ENCODE data around the gene LSM12.
A peak's percentile ranks its signal among the peaks of the same experiment; 100 is the strongest.
"Not testable (repeated sequence)": the region's sequence is repeated elsewhere in the genome, so short reads cannot be mapped to it uniquely, and the experiment has no call there.

Gene LSM12

GRCh38 chr17:44063704-44064639 is 2.5 kb downstream of the LSM12 start:
- no peak for ATAC-seq (replicated peaks; ENCODE audit: extremely low read depth, poor library complexity, severe bottlenecking)
- DNase-seq (ENCODE audit: low spot score in 2 of 2): no peak
- H3K4me3 Mint-ChIP-seq: no peak overlapping the region
- H3K27ac Mint-ChIP-seq (ENCODE audit: low read depth): no peak overlapping the region
- peaks cover 45% of the 10 kb centered on the region for H3K4me1 Mint-ChIP-seq
- H3K27me3 Mint-ChIP-seq: no peaks in the 10 kb centered on the region
- H3K36me3 Mint-ChIP-seq (ENCODE audit: insufficient read depth): peaks cover 24% of the 10 kb centered on the region
- H3K9me3 Mint-ChIP-seq: no peaks in the 10 kb centered on the region

DNA sequence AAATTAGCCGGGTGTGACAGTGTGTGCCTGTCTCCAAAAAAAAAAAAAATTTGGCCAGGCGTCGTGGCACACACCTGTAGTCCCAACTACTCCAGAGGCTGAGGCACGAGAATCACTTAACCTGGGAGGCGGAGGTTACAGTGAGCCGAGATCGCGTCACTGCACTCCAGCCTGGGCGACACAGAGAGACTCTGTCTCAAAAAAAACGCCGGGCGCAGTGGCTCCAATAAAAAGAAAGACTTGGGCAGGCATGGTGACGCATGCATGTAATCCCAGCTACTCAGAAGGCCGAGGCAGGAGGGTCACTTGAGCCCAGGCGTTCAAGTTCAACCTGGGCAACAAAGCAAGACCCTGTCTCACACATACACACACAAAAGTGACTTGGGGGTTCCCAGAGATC is 3.6 kb downstream of the LSM12 start:
- H3K36me3 Mint-ChIP-seq (ENCODE audit: insufficient read depth): peaks cover 29% of the 10 kb centered on the region
- H3K27me3 Mint-ChIP-seq: no peaks in the 10 kb centered on the region
- no peak overlapping the region for H3K4me3 Mint-ChIP-seq
- DNase-seq (ENCODE audit: low spot score in 2 of 2): no peak
- H3K4me1 Mint-ChIP-seq: peaks cover 50% of the 10 kb centered on the region
- ATAC-seq (replicated peaks; ENCODE audit: extremely low read depth, poor library complexity, severe bottlenecking): no peak
- no peaks in the 10 kb centered on the region for H3K9me3 Mint-ChIP-seq
- H3K27ac Mint-ChIP-seq (ENCODE audit: low read depth): no peak overlapping the region

DNA sequence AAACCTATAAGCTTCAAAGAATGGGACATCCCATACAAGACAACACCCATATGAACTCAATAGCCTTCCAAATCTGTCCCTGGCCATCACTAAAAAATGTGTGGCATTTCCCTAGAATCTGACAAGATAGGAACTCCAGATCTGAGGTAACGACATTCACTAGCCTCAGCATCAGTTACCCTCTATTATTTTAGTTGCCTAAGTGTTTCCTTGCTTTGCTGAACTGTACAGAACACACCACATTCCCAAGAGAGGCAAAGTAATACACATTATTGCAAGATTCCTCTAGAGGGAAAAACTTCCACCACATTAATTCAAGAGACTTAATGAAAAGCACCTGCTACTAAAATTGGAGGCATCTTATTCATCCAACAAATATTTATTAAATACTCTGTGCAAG is 5.0 kb downstream of the LSM12 start:
- H3K27me3 Mint-ChIP-seq: no peaks in the 10 kb centered on the region
- no peaks in the 10 kb centered on the region for H3K9me3 Mint-ChIP-seq
- DNase-seq (ENCODE audit: low spot score in 2 of 2): no peak
- no peak overlapping the region for H3K27ac Mint-ChIP-seq (ENCODE audit: low read depth)
- no peak overlapping the region for H3K4me3 Mint-ChIP-seq
- H3K4me1 Mint-ChIP-seq: peaks cover 45% of the 10 kb centered on the region
- peaks cover 29% of the 10 kb centered on the region for H3K36me3 Mint-ChIP-seq (ENCODE audit: insufficient read depth)
- ATAC-seq (replicated peaks; ENCODE audit: extremely low read depth, poor library complexity, severe bottlenecking): no peak

DNA sequence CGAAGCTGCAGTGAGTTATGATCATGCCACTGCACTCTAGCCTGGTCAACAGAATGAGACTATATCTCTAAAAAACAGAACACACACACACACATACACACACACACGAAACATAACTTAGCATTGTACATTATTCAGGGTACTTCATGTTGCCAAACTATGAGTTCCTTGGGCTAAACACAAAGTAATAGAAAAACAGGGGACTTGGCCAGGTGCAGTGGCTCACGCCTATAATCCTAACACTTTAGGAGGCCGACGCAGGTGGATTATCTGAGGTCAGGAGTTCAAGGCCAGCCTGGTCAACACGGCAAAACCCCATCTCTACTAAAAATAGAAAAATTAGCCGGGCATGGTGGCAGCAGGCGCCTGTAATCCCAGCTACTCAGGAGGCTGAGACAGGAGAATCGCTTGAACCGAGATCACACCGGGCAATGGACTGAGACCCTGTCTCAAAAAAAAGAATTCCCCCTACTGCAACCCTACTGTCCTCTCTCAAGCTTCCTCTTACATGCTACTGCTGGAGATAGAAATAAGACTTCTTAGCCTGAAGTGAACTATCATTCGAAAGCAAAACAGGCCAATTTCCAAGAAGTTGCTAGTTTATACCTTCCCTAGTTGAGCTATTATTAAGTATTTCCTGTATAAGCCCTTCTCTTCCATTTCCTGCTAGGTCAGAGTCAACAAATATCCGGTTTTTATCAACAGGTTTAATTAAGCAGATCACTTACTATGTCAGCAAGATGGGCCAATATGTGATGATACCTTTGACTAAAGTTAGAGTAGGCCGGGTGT is 7.2 kb downstream of the LSM12 start:
- no peak overlapping the region for H3K4me3 Mint-ChIP-seq
- ATAC-seq (replicated peaks; ENCODE audit: extremely low read depth, poor library complexity, severe bottlenecking) (no peak), DNase-seq (ENCODE audit: low spot score in 2 of 2) (no peak)
- no peaks in the 10 kb centered on the region for H3K9me3 Mint-ChIP-seq
- no peak overlapping the region for H3K27ac Mint-ChIP-seq (ENCODE audit: low read depth)
- peaks cover 39% of the 10 kb centered on the region for H3K4me1 Mint-ChIP-seq
- H3K27me3 Mint-ChIP-seq: no peaks in the 10 kb centered on the region
- peaks cover 32% of the 10 kb centered on the region for H3K36me3 Mint-ChIP-seq (ENCODE audit: insufficient read depth)

DNA sequence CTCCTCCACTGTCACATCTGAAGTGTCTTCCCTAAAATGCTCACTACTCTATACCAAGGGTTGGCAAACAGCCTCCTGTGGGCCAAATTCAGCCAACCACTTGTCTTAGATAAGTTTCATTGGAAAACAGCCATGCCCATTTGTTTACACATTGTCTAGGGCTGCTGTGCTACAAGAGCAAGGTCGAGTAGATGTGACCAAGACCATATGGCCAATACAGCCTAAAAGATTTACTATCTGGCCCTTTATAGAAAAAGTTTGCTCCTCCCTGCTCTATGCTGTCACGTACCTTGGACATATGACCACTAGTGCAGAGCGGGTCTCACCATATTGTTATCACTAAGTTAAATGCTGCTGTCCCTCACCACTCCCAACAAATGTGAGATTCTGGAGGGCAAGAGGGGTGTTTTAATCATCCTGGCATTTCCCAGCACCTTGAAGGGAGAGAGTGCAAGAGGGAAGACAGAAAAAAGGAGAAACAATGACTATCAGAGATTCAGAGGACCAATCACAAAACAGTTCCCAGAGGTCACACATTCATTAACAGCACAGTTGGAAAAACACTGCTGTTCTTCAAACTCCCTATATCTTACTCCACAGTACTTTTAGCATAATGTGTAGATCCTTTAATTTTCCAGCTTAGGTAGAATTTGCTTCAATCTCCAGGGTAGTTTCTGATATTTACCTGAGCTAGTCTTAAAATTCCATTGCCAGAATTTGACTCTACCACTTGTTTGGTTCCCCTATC is 13.2 kb downstream of the LSM12 start:
- DNase-seq (ENCODE audit: low spot score in 2 of 2): no peak
- peaks cover 21% of the 10 kb centered on the region for H3K4me1 Mint-ChIP-seq

GRCh38 chr17:44049294-44050060 is 17.0 kb downstream of the LSM12 start:
- Mint-ChIP-seq H3K36me3 (ENCODE audit: insufficient read depth) (peaks cover 50% of the 10 kb centered on the region), H3K9me3 (no peaks in the 10 kb centered on the region), H3K27me3 (no peaks in the 10 kb centered on the region), H3K27ac (ENCODE audit: low read depth) (no peak overlapping the region), H3K4me1 (peaks cover 18% of the 10 kb centered on the region), H3K4me3 (no peak overlapping the region)
- DNase-seq (ENCODE audit: low spot score in 2 of 2) (no peak), ATAC-seq (replicated peaks; ENCODE audit: extremely low read depth, poor library complexity, severe bottlenecking) (no peak)

More for the DNA sequence above, 13.2 kb downstream of the LSM12 start:
- ATAC-seq (replicated peaks; ENCODE audit: extremely low read depth, poor library complexity, severe bottlenecking): no peak
- Mint-ChIP-seq H3K27ac (ENCODE audit: low read depth) (peak overlapping the region; percentile 11), H3K4me3 (no peak overlapping the region), H3K9me3 (no peaks in the 10 kb centered on the region), H3K27me3 (no peaks in the 10 kb centered on the region), H3K36me3 (ENCODE audit: insufficient read depth) (peaks cover 46% of the 10 kb centered on the region)

- not testable (repeated sequence) for H3K27ac Mint-ChIP-seq (ENCODE audit: low read depth); DNase-seq (ENCODE audit: low spot score in 2 of 2)
These were observed 19.6 kb downstream of the LSM12 start for GRCh38 chr17:44046893-44047292.

GRCh38 chr17:44045486-44045885 is 21.0 kb downstream of the LSM12 start:
- H3K4me1 Mint-ChIP-seq: peaks cover 16% of the 10 kb centered on the region
- no peaks in the 10 kb centered on the region for H3K27me3 Mint-ChIP-seq
- DNase-seq (ENCODE audit: low spot score in 2 of 2): no peak
- no peaks in the 10 kb centered on the region for H3K9me3 Mint-ChIP-seq
- ATAC-seq (replicated peaks; ENCODE audit: extremely low read depth, poor library complexity, severe bottlenecking): no peak
- H3K27ac Mint-ChIP-seq (ENCODE audit: low read depth): no peak overlapping the region
- peaks cover 23% of the 10 kb centered on the region for H3K36me3 Mint-ChIP-seq (ENCODE audit: insufficient read depth)
- no peak overlapping the region for H3K4me3 Mint-ChIP-seq

More at GRCh38 chr17:44046893-44047292, 19.6 kb downstream of the LSM12 start:
- H3K27me3 Mint-ChIP-seq; H3K4me3 Mint-ChIP-seq; H3K4me1 Mint-ChIP-seq; ATAC-seq (replicated peaks; ENCODE audit: extremely low read depth, poor library complexity, severe bottlenecking); H3K9me3 Mint-ChIP-seq: not testable (repeated sequence)
- H3K36me3 Mint-ChIP-seq (ENCODE audit: insufficient read depth): peaks cover 34% of the 10 kb centered on the region

DNA sequence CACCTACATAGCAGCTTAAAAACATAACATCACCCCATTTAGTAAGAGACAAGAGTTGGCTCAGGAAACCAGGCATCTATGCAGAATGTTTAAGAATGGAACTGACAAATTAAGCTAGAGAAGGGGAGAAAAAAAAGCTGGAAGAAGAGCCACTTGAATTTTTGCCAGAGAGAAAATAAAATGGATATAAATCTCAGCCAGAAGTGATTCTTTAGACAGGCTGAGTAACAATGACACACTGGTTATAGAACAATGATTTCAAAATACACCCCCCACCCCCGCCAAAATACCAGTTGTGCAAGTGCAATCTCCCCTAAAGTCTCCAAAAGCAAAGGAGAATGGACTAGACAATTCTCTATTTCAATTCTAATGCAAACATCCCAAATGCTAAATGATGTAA is 22.4 kb downstream of the LSM12 start:
- H3K9me3 Mint-ChIP-seq: no peaks in the 10 kb centered on the region
- H3K27ac Mint-ChIP-seq (ENCODE audit: low read depth): no peak overlapping the region
- peaks cover 16% of the 10 kb centered on the region for H3K4me1 Mint-ChIP-seq
- no peak for ATAC-seq (replicated peaks; ENCODE audit: extremely low read depth, poor library complexity, severe bottlenecking)
- H3K4me3 Mint-ChIP-seq: no peak overlapping the region
- peaks cover 31% of the 10 kb centered on the region for H3K36me3 Mint-ChIP-seq (ENCODE audit: insufficient read depth)
- no peak for DNase-seq (ENCODE audit: low spot score in 2 of 2)
- H3K27me3 Mint-ChIP-seq: no peaks in the 10 kb centered on the region

DNA sequence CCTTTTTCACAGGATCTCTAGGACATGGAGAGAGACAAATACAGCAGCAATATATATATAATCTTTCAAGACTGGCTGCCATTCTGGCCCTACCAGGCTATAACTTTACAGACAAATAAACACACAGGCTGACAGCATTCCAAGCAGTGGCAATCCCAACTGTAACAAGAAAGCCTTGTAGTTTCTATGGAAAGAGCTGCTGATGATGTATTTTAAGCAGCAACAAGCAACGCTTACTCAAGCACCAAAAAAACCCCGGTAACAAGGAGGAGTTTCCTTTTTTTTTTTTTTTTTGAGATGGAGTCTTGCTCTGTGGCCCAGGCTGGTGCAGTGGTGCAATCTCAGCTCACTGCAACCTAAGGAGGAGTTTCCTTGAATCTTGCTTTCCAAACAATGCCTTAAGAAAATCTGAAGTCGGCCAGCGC is 23.2 kb downstream of the LSM12 start:
- DNase-seq (ENCODE audit: low spot score in 2 of 2): no peak
- Mint-ChIP-seq H3K4me1 (peaks cover 16% of the 10 kb centered on the region), H3K36me3 (ENCODE audit: insufficient read depth) (peaks cover 33% of the 10 kb centered on the region), H3K9me3 (no peaks in the 10 kb centered on the region), H3K27me3 (no peaks in the 10 kb centered on the region), H3K27ac (ENCODE audit: low read depth) (peak overlapping the region; percentile 29), H3K4me3 (no peak overlapping the region)
- no peak for ATAC-seq (replicated peaks; ENCODE audit: extremely low read depth, poor library complexity, severe bottlenecking)

GRCh38 chr17:44039829-44040635 is 26.4 kb downstream of the LSM12 start:
- Mint-ChIP-seq H3K27me3 (no peaks in the 10 kb centered on the region), H3K4me3 (no peak overlapping the region), H3K9me3 (no peaks in the 10 kb centered on the region), H3K27ac (ENCODE audit: low read depth) (no peak overlapping the region), H3K4me1 (peaks cover 16% of the 10 kb centered on the region), H3K36me3 (ENCODE audit: insufficient read depth) (peaks cover 44% of the 10 kb centered on the region)
- DNase-seq (ENCODE audit: low spot score in 2 of 2): no peak
- ATAC-seq (replicated peaks; ENCODE audit: extremely low read depth, poor library complexity, severe bottlenecking): no peak

All from central memory CD8-positive, alpha-beta T cell (primary cell).